Limb (tissue), 2 donors: Measurements from ENCODE around the gene ARHGAP9.
"Not testable (repeated sequence)": the region's sequence is repeated elsewhere in the genome, so short reads cannot be mapped to it uniquely, and the experiment has no call there.

Experiments used
- DNase-seq, 2 donors: peaks; one replicate each; pipeline ENCODE4 v3.0.0-alpha.2; 2016; ENCODE audit errors: extremely low spot score in 2 of 2

The ARHGAP9 gene

GRCh38 chr12:57517718-57518117 lies 38.1 kb upstream of the ARHGAP9 start:
- DNase-seq = not testable (repeated sequence)

DNA sequence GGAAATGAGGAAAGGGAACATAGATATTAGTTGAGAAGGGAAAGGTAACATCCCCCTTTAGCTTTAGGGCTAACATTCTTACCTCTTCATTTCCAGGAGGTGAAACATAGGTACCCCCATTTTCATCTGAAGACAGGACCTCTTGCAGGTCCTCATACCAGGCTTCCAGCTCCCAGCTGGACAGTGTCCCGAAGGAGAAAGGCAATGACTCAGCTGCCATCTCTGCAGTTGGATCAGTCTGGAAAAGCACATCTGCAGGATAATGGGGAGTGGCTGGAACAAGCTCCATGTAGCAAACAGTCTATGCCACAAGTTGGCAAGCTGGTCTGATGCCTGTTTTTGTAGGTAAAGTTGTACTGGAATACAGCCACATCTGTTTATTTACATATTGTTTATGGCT lies 37.5 kb upstream of the ARHGAP9 start:
- no peak for DNase-seq

GRCh38 chr12:57516617-57517153 lies 37.0 kb upstream of the ARHGAP9 start:
- DNase-seq = no peak

DNA sequence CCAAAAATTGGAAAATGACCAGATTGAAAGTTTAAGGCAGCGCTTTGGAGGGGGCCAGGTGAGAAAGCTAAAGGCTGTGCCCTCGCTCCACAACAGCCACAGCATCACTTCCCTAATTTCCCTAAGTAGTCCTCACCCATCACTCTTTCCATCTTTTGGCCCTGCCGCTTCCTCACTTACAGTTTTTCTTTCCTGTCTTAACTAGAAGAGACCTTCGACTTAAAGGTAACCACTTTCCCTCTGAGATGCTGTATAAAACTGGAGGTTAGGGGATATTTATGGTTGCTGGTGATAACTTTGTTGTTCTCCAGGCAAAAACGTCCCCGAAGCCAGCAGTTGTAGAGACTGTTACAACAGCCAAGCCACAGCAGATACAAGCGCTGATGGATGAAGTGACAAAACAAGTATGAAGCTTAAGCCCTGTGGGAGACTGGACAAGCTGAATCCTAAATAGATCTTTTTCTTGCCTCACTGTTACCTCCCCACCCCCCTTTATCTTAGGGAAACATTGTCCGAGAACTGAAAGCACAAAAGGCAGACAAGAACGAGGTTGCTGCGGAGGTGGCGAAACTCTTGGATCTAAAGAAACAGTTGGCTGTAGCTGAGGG lies 36.4 kb upstream of the ARHGAP9 start:
- no peak for DNase-seq

DNA sequence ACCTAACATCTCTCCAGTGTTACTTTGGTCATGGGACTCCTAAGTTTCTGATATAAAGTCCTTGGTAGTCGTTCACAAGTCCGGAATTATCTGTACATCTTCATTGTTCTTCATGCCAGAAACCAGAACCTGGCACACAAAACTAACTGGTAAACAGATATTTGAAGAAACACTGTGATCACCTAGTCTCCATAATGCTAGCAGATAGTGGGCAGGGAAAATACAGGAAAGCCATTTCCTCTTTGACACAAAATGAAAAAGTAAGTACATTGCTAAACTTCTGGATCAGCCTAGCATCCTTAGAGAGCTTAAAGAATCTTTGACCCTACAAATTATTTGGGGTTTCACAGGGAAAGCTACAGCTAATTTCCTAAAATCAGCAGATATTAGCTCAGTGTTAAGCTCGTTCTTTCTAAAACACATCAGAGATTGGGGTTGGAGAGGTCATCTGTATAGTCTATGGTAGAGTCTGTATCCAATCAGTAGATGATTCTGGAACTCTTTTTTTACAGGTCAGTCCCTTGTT lies 35.8 kb upstream of the ARHGAP9 start:
- no peak for DNase-seq

GRCh38 chr12:57514720-57515407 lies 35.2 kb upstream of the ARHGAP9 start:
- DNase-seq = no peak

DNA sequence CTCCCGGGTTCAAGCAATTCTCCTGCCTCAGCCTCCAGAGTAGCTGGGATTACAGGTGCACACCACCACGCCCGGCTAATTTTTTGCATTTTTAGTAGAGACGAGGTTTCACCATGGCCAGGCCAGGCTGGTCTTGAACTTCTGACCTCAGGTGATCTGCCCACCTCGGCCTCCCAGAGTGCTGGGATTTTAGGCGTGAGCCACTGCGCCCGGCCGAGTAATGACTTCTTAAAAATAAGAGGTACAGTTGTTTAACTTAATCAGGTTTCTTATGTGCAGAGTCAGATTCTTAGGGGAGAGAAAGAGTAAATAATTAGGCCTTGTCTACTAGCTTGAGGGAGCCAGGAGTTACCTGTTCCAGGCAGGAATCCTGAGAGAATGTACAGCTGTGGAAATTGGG lies 34.6 kb upstream of the ARHGAP9 start:
- DNase-seq = not testable (repeated sequence)

DNA sequence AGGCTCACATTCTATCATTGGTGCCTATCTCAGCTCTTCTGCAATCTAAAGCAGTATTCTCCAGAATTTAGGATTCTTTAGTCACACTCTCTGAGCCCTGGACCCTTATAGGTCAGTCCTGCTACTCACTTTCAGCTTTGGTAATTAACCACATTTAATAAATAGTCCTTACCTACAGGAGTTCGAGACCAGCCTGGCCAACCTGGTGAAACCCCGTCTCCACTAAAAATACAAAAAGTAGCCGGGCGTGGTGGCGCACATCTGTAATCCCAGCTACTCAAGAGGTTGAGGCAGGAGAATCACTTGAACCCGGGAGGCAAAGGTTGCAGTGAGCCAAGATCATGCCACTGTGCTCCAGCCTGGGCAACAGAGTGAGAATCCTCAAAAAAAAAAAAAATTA lies 34.0 kb upstream of the ARHGAP9 start:
- not testable (repeated sequence) for DNase-seq

DNA sequence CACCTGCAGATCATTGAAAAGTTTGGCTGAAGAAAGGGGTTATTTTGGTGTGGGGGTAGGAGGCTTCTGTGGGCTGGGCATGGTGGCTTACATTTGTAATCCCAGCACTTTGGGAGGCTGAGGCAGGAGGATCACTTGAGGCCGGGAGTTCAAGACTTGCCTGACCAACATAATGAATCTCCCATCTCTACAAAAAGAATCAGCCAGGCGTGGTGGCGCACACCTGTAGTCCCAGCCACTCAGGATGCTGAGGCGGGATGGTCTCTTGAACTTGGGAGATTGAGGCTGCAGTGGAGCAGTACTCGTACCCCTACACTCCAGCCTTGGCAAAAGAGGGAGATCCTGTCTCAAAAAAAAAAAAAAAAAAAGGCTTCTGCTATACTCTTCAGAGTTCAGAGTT lies 33.6 kb upstream of the ARHGAP9 start:
- no peak for DNase-seq

GRCh38 chr12:57512665-57513064 lies 33.0 kb upstream of the ARHGAP9 start:
- no peak for DNase-seq

GRCh38 chr12:57511588-57512325 lies 32.1 kb upstream of the ARHGAP9 start:
- DNase-seq = no peak

- no peak for DNase-seq
These were observed 31.5 kb upstream of the ARHGAP9 start for GRCh38 chr12:57511161-57511560.

DNA sequence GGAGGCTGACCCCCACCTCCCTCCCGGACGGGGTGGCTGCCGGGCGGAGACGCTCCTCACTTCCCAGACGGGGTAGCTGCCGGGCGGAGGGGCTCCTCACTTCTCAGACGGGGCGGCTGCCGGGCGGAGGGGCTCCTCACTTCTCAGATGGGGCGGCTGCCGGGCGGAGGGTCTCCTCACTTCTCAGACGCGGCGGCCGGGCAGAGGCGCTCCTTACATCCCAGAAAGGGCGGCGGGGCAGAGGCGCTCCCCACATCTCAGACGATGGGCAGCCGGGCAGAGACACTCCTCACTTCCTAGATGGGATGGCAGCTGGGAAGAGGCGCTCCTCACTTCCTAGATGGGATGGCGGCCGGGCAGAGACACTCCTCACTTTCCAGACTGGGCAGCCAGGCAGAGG lies 28.1 kb upstream of the ARHGAP9 start:
- not testable (repeated sequence) for DNase-seq

GRCh38 chr12:57506541-57506940 lies 26.9 kb upstream of the ARHGAP9 start:
- not testable (repeated sequence) for DNase-seq

DNA sequence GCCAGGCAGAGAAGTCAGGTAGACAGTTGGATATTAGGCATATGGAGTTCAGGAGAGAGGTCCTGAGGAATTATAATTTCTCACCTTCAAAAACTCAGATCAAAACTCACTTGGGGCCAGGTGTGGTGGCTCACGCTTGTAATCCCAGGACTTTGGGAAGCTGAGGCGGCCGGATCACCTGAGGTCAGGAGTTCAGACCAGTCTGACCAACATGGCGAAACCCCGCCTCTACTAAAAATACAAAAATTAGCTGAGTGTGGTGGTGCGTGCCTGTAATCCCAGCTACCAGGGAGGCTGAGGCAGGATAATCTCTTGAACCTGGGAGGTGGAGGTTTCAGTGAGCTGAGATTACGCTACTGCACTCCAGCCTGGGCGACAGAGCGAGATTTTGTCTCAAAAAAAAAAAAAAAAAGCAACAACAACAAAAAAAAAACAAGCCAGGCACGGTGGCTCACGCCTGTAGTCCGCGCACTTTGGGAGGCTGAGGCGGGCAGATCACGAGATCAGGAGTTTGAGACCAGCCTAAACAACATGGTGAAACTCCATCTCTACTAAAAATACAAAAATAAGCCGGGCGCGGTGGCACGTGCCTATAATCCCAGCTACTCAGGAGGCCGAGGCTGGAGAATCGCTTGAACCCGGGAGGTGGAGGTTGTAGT lies 22.8 kb upstream of the ARHGAP9 start:
- not testable (repeated sequence) for DNase-seq

- no peak for DNase-seq
These were observed 20.5 kb upstream of the ARHGAP9 start for GRCh38 chr12:57500213-57500612.

- no peak for DNase-seq
These were observed 18.9 kb upstream of the ARHGAP9 start for GRCh38 chr12:57498571-57498970.

GRCh38 chr12:57498132-57498502 lies 18.5 kb upstream of the ARHGAP9 start:
- DNase-seq = no peak

DNA sequence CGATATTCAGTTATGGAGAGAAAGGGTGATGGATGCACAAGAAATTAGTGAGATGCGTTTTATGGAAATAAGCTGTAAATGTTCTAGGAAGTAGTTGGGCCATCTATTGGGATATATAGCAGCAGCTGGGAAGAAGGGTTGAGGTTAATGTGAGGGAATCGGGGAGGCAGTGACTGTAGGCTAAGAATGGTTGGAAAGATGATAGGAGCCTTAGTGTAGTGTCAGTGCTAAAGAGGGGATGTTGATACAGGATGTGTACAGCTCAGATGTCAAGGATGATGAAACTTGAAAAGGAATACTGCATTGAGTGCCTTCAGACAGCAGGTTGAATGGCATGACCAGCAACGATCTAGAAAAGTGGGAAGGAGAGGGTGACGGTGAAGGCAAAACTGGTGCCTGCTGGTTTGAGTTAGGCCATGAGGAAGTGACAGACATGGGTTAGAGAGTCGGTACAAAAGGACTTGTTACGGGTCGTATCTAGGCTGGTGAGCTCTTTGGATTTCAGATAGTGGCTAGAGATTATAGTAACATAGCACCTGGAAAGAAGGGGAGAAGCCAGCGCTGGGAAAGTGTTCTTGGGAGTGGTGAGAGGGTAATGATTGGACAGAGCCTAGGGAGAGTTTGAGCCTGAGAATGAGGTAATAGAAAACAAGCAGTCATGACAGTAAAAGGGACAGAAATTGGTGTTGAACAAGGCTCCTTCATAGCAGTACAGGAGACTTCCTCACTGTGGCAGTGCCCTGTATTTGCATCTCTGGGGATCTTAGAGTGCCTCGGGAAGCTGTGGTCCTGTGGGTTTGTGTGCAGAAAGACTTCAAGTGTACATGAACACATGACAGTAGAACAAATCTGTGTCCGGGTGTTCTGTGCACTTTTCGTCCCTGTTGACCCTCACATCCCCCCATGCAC lies 17.8 kb upstream of the ARHGAP9 start:
- no peak for DNase-seq

DNA sequence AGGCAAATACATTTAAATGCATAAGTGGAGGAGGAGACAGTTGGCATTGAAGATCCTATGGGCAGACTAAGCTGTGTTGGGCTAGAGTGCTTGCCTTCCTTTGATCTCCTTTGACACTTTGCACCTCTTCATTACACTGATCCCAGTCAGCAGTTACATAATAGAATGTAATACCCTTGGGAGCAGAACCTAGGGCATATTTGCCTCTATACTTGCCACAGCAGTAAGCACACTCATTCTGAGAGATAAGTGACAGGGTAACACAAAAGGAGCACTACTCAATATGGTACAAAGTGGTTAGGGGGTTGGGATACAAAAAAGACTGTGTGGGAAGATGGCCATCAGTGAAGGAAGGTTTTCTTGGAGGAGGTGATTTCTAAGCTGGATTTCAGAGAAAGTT lies 17.2 kb upstream of the ARHGAP9 start:
- DNase-seq = no peak
